Stimulated activated CD8-positive, alpha-beta memory T cell treated with anti-CD3 and anti-CD28 coated beads, Interleukin-12 subunit alpha, Interleukin-12 subunit beta, amount 100 ng/mL, for 1 hour (primary cell): Measurements from ENCODE around the gene TBC1D3B.
"Not testable (repeated sequence)": the region's sequence is repeated elsewhere in the genome, so short reads cannot be mapped to it uniquely, and the experiment has no call there.

Source experiments
- DNase-seq: peaks from one replicate; pipeline ENCODE4 v3.0.0-alpha.2; 2020; ENCODE audit warnings: low read depth

Gene TBC1D3B

GRCh38 chr17:36128411-36128978 is 47.9 kb downstream of the TBC1D3B start:
- DNase-seq = no peak

GRCh38 chr17:36127911-36128310 is 48.5 kb downstream of the TBC1D3B start:
- DNase-seq = no peak

DNA sequence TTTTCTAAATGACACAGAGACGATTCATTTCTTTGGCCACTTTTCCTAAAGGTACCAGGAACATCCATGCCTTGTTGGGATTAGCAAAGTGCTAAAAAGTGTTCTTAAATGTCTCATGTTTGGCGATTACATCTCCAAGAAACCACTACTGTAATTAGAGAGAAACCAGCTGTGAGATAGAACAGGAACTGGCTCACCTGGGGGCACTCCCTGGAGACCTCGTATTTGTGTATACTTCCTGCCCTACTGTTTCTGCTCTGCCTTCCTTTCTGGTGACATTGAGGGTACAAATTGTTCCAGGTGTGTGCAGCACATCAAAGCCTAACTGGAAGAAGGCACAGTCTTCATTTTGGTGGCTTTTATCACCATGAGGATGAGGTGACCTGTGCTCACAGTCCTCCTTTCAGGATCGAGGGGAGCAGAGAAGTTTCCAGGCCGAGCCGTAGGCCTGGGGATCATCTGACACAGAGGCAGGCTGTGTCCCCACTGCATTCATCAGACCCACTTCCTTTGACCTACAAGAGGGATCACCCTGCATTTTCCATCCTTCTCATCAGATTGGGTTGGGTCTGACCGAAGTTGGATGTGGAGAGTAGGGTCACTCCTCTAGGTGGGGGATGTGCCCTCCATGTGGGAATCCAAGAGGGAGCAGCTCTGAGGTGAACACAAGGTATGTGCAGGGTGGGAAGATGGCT is 49.1 kb downstream of the TBC1D3B start:
- no peak for DNase-seq

- no peak for DNase-seq
These were observed 51.3 kb downstream of the TBC1D3B start for GRCh38 chr17:36124879-36125824.

GRCh38 chr17:36123431-36123830 is 53.0 kb downstream of the TBC1D3B start:
- no peak for DNase-seq

GRCh38 chr17:36121099-36121498 is 55.3 kb downstream of the TBC1D3B start:
- not testable (repeated sequence) for DNase-seq

- no peak for DNase-seq
These were observed 56.2 kb downstream of the TBC1D3B start for GRCh38 chr17:36120221-36120620.

DNA sequence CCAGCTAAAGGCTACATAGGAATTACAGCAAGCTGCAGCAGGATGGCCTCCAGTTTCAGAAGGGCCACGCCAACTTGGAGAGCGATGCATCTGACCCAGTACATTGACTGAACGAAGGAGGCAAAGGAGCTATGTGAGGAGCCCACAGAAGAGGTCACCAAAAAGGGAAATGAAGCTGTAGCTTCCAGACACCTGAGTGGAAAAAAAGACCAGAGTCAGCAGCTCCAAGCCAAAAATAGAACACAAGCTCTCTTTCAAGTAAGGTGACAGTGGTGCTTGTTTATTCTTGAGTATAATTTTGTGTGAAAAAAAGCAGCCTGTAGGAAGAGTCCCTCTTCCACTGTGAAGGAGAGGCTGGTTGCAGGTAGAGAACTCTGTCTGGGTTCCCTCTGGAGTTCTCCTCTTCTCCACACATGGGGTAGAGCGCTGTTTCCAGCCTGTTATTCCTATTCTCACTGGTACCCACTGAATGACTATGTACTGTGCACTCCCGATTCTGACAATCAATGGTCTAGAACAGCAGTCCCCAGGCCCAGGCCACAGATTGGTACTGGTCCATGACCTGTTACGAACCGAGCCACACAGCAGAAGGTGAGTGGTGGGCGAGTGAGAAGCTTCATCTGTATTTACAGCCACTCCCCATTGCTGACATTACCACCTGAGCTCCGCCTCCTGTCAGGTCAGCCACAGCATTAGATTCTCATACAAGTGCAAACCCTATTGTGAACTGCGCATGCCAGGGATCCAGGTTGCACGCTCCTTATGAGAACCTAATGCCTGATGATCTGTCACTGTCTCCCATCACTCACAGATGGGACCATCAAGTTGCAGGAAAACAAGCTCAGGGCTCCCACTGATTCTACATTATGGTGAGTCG is 57.7 kb downstream of the TBC1D3B start:
- DNase-seq = no peak

GRCh38 chr17:36117505-36118382 is 58.7 kb downstream of the TBC1D3B start:
- no peak for DNase-seq
